Measurements from ENCODE around the gene ABCB11.

- TF ChIP-seq CTCF (IDR thresholded peaks at IDR 0.05) (no peak), POLR2AphosphoS5 (IDR thresholded peaks at IDR 0.05) (no peak)
These were observed 3.9 kb downstream of the ABCB11 start for GRCh38 chr2:169027234-169027633.

Measured in sigmoid colon (tissue), 4 donors.